ENCODE results near the gene TLX2. TPM values are rescaled to one million over a fixed set of nuclear protein-coding genes. Genes with fewer than 3 reads are reported as not detected.

Gene TLX2
- total RNA-seq, 1 donor from 2014 or later = not detected

DNA sequence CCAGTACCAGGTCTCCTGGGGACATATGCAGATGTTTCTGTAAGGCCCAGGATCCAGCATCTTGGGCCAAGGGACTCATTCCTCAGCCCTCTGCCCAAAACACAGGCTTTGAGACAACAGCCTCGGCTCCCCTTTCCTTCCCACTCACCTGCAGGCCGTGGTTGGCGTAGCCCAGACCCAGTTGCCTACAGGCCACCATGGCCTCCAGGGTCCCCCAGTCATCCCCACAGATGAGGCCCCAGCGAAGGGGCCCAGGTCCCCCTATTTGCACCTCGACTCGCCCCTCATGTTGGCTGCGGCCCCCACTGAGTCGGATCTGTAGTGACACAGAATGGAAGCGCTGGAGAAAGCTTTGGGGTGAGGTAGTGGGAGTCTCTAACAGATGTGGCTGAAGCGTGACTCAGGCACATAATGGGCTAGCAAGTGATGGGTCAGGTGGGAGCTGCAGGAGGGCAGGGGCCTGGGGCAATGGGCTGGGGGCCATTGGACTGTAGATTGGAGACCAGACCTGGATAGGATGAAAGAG, 21.3 kb downstream of the TLX2 start:
- Mint-ChIP-seq H3K9me3 (no peaks in the 10 kb centered on the region), H3K27ac (no peak overlapping the region), H3K4me3 (no peak overlapping the region), H3K4me1 (peaks cover 16% of the 10 kb centered on the region), H3K27me3 (ENCODE audit: insufficient read depth, low read depth) (peaks cover 11% of the 10 kb centered on the region), H3K36me3 (peaks cover 16% of the 10 kb centered on the region)
- Histone ChIP-seq H4K20me1 (ENCODE audit: low read depth) (no peaks in the 10 kb centered on the region), H3K27ac (no peak overlapping the region), H3K4me3 (no peak overlapping the region), H3K27me3 (no peaks in the 10 kb centered on the region), H3K9ac (no peak overlapping the region), H2AFZ (replicated peaks) (no peak overlapping the region), H3K79me2 (ENCODE audit: low read depth) (peaks cover 12% of the 10 kb centered on the region), H3K9me3 (ENCODE audit: low read depth) (no peaks in the 10 kb centered on the region), H3K4me1 (peaks cover 9% of the 10 kb centered on the region), H3K4me2 (no peak overlapping the region), H3K36me3 (no peaks in the 10 kb centered on the region), H3F3A (ENCODE audit: low read depth) (peaks cover 12% of the 10 kb centered on the region)
- DNase-seq (ENCODE audit: low spot score) = no peak
- TF ChIP-seq EZH2phosphoT487 (IDR thresholded peaks at IDR 0.05) = no peak
- no peak for TF ChIP-seq EZH2 (IDR thresholded peaks at IDR 0.05)
- TF ChIP-seq CTCF (IDR thresholded peaks at IDR 0.05) = no peak

- no peak for DNase-seq (ENCODE audit: low spot score)
- H3K36me3 ChIP-seq = no peaks in the 10 kb centered on the region
- Mint-ChIP-seq H3K4me3 (no peak overlapping the region), H3K9me3 (no peaks in the 10 kb centered on the region), H3K27ac (no peak overlapping the region), H3K36me3 (peaks cover 16% of the 10 kb centered on the region), H3K4me1 (peaks cover 8% of the 10 kb centered on the region), H3K27me3 (ENCODE audit: insufficient read depth, low read depth) (peaks cover 11% of the 10 kb centered on the region)
- TF ChIP-seq CTCF (IDR thresholded peaks at IDR 0.05) (no peak), EZH2 (IDR thresholded peaks at IDR 0.05) (no peak), EZH2phosphoT487 (IDR thresholded peaks at IDR 0.05) (no peak)
- no peak overlapping the region for H3K4me3 ChIP-seq
- no peak overlapping the region for H3K4me2 ChIP-seq
- H4K20me1 ChIP-seq (ENCODE audit: low read depth) = no peaks in the 10 kb centered on the region
- H2AFZ ChIP-seq (replicated peaks) = no peak overlapping the region
- no peaks in the 10 kb centered on the region for H3K27me3 ChIP-seq
- no peaks in the 10 kb centered on the region for H3K9me3 ChIP-seq (ENCODE audit: low read depth)
- no peak overlapping the region for H3K9ac ChIP-seq
- peaks cover 9% of the 10 kb centered on the region for H3F3A ChIP-seq (ENCODE audit: low read depth)
- H3K27ac ChIP-seq = no peak overlapping the region
- peaks cover under 1% of the 10 kb centered on the region for H3K4me1 ChIP-seq
- H3K79me2 ChIP-seq (ENCODE audit: low read depth) = peaks cover 4% of the 10 kb centered on the region
Observed at GRCh38 chr2:74536166-74536950, 22.1 kb downstream of the TLX2 start.

GRCh38 chr2:74537140-74537539, 22.9 kb downstream of the TLX2 start:
- no peak for DNase-seq (ENCODE audit: low spot score)
- Histone ChIP-seq H3K9ac (no peak overlapping the region), H3K27me3 (no peaks in the 10 kb centered on the region), H3K4me3 (no peak overlapping the region), H2AFZ (replicated peaks) (no peak overlapping the region), H3K4me2 (no peak overlapping the region), H3K27ac (no peak overlapping the region), H3F3A (ENCODE audit: low read depth) (peaks cover 3% of the 10 kb centered on the region), H3K4me1 (no peaks in the 10 kb centered on the region), H3K36me3 (no peaks in the 10 kb centered on the region), H4K20me1 (ENCODE audit: low read depth) (no peaks in the 10 kb centered on the region), H3K9me3 (ENCODE audit: low read depth) (no peaks in the 10 kb centered on the region), H3K79me2 (ENCODE audit: low read depth) (no peaks in the 10 kb centered on the region)
- Mint-ChIP-seq H3K9me3 (no peaks in the 10 kb centered on the region), H3K4me3 (no peak overlapping the region), H3K4me1 (peaks cover 1% of the 10 kb centered on the region), H3K36me3 (peaks cover 14% of the 10 kb centered on the region), H3K27ac (no peak overlapping the region), H3K27me3 (ENCODE audit: insufficient read depth, low read depth) (peaks cover 11% of the 10 kb centered on the region)
- no peak for TF ChIP-seq EZH2 (IDR thresholded peaks at IDR 0.05)
- no peak for TF ChIP-seq EZH2phosphoT487 (IDR thresholded peaks at IDR 0.05)
- TF ChIP-seq CTCF (IDR thresholded peaks at IDR 0.05) = no peak
